ENCODE data around the gene SYT2.
"Not testable (repeated sequence)": the region's sequence is repeated elsewhere in the genome, so short reads cannot be mapped to it uniquely, and the experiment has no call there.

Gene SYT2

DNA sequence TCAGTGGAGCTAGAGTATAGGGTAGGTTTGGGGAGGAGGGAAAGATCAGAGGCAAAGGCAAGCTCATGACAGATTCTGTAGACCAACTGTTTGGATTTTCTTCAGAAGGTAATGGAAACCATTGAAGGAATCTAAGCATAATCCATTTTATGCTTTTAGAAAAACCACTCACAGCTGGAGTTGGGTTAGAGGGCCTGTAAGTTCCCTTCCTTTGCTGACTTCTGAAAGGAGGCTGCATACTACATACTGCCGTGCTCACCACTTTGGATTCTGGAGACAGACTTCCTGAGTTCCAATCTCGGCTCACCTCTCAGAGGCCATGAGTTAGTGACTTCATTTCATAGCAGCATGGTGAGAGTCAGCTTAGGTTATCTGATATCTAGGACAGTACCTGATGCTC, 6.4 kb upstream of the SYT2 start:
- no peaks in the 10 kb centered on the region for H3K9me3 Mint-ChIP-seq
- peaks cover 2 to 3% of the 10 kb centered on the region in 2 donors for H3K4me1 Mint-ChIP-seq (ENCODE audit: low read depth in 2 of 2)
- H3K27me3 Mint-ChIP-seq: peaks cover 15 to 48% of the 10 kb centered on the region in 2 donors
- DNase-seq (no peak), ATAC-seq (replicated peaks) (no peak)
- no peaks in the 10 kb centered on the region for H3K36me3 Mint-ChIP-seq (ENCODE audit: insufficient read depth)
- no peak overlapping the region for H3K27ac Mint-ChIP-seq
- H3K4me3 Mint-ChIP-seq: no peak overlapping the region

DNA sequence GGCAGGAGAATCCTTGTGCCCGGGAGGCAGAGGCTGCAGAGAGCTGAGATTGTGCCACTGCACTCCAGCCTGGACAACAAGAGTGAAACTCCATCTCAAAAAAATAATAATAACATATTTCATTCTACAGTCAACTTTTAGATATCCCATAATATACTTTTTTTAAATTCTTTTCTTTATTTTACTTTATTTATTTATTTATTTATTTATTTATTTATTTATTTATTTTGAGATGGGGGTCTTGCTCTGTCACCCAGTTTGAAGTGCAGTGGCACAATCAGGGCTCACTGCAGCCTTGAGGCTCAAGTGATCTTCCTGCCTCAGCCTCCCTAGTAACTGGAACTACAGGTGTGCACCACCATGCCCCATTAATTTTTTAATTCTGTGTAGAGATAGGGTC, 3.9 kb upstream of the SYT2 start:
- not testable (repeated sequence) for H3K27ac Mint-ChIP-seq; H3K36me3 Mint-ChIP-seq (ENCODE audit: insufficient read depth); ATAC-seq (replicated peaks); H3K4me1 Mint-ChIP-seq (ENCODE audit: low read depth in 2 of 2); H3K9me3 Mint-ChIP-seq; H3K4me3 Mint-ChIP-seq; DNase-seq
- H3K27me3 Mint-ChIP-seq: peaks cover 36 to 73% of the 10 kb centered on the region in 2 donors

DNA sequence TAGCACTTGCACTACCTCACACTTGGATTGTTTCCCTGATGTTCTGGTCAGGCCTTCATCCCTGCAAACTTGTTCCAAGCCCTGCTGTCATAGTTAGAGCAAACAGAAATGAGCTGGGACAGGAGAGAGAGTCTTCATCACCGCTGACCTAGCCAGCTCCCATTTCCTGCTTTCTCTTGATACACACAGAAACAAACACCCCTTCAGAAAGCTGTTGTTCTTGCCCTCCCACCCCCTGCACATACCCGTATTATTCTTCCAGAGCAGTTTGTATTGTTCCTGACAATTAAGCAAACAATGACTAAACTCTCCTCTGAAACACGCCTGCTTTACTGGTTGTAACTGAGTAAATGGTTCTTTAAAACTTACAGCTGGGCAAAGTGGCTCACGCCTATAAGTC, 2.9 kb upstream of the SYT2 start:
- Mint-ChIP-seq H3K27me3 (peaks cover 47 to 82% of the 10 kb centered on the region in 2 donors), H3K4me1 (ENCODE audit: low read depth in 2 of 2) (peaks cover 0 to 7% of the 10 kb centered on the region in 2 donors), H3K36me3 (ENCODE audit: insufficient read depth) (no peaks in the 10 kb centered on the region), H3K9me3 (no peaks in the 10 kb centered on the region), H3K27ac (no peak overlapping the region), H3K4me3 (no peak overlapping the region)
- DNase-seq (no peak), ATAC-seq (replicated peaks) (no peak)

DNA sequence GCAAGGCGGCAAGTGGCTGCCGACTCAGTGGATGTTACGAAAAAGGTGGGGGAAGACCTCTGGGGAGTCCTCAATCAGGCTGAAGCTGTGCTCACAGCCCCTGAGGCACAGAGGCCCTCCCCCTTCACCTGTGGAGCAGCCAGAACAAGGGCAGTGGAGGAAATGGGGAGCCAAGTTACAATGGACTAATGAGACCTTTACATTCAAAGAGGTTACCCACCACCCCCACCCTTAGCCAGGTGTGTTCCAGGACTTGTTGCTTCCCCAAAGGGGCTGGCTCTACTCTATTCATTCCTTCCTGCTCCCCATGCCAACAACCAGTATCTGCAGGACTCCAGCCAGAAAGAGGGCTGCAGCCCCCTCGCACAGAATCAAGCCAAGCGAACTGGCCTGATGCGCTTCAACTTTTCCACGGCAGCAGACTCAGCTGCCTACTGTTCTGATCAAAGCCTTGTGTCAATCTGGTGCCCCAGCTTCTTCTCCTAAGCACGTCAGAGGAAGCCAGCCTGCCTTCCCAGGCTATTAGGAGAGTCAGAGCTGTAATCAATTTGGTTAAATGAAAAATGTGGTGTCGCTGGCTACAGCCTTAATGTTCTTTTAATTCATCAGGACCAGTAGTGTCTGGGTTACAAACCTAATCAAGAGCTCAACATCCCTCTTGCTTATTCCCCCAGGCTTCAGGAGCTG, 1.8 kb upstream of the SYT2 start:
- DNase-seq (no peak), ATAC-seq (replicated peaks) (no peak)
- Mint-ChIP-seq H3K4me3 (no peak overlapping the region), H3K27ac (no peak overlapping the region), H3K4me1 (ENCODE audit: low read depth in 2 of 2) (peaks cover 0 to 7% of the 10 kb centered on the region in 2 donors), H3K9me3 (no peaks in the 10 kb centered on the region), H3K27me3 (peaks cover 55 to 85% of the 10 kb centered on the region in 2 donors), H3K36me3 (ENCODE audit: insufficient read depth) (no peaks in the 10 kb centered on the region)

DNA sequence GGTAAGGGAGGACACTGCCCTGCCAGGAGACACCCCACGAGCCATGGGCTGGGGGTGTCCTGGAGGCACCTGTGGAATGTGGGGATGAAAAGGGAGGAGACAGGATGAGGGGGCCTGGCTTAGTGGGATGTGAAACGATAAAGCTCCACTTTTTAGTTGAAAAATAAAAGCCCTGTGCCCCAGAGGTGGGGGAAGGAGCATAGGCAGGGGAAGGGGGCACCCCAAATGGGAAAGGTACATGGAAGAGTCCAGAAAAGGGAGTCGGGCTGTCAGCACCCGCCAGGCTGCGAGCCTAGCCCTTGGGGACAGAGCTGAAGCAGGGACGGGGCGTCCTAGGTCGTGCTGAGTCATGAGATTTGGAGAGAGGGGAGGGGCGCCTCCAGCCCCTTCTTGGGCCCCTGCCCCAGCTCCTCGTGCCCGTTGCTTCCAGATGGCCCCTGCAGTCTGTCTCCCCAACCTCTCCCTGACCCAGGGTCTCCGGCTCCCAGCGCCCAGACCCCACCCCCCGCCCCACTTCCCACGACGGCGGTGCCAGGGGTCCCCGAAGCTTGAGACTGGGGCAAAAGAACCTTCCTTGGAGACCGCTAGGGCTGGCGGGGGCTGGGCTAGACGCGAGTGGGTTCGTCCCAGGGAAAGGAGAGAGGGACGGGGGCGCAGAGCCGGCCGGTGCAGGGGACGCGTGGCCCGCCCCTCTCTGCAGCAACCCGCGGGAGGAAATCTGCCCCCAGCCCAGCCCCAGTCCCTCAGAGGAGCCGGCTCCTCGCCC, 795 bp downstream of the SYT2 start:
- Mint-ChIP-seq H3K9me3 (no peaks in the 10 kb centered on the region), H3K4me3 (peak overlapping the region in 1 of 2 donors; percentile 14), H3K27me3 (peaks cover 74 to 100% of the 10 kb centered on the region in 2 donors), H3K36me3 (ENCODE audit: insufficient read depth) (no peaks in the 10 kb centered on the region), H3K4me1 (ENCODE audit: low read depth in 2 of 2) (peaks cover 0 to 7% of the 10 kb centered on the region in 2 donors), H3K27ac (no peak overlapping the region)
- ATAC-seq (replicated peaks) (no peak), DNase-seq (no peak)

DNA sequence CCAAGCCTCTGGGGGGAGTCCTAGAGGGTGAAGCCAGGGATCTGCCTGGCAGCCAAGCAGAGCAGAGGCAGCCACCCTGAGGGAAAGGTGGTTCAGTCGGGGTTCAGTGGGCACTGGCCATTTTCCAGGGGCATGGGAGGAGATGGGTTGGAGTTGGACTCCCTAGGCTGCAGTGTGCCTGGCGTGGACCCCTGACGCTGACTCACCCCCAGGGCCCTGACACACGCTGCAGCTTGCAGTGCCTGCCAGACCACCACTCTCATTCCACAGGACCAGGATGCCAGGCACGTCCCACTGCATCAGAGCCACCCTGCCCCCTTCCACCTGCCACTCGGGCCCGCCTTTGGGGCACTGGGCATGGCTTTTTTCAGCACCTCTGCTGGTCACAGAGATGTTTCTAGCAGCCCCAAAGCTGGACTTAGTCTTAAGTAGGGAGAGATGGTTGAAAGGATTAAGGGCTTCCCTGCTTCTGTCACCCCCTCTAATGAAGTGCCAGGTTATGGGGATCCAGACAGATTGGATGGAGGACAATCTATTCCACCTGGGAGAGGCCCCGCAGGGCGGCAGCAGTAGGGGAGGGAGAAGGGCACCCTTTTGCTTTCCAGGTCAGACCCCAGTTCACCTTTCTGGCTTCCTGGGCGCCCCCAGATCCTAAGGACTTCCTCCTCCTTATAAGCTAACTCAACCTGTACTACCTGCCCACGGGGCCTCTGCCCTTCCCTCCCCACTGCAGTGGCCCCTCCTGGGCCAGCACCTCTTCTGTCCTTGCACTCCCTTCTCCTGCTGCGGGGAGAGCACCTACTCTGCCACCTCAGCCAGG, 1.6 kb downstream of the SYT2 start:
- H3K36me3 Mint-ChIP-seq (ENCODE audit: insufficient read depth): no peaks in the 10 kb centered on the region
- no peaks in the 10 kb centered on the region for H3K9me3 Mint-ChIP-seq
- no peak overlapping the region for H3K27ac Mint-ChIP-seq
- peaks cover 82 to 100% of the 10 kb centered on the region in 2 donors for H3K27me3 Mint-ChIP-seq
- DNase-seq (no peak), ATAC-seq (replicated peaks) (no peak)
- H3K4me3 Mint-ChIP-seq: no peak overlapping the region
- H3K4me1 Mint-ChIP-seq (ENCODE audit: low read depth in 2 of 2): peaks cover 0 to 7% of the 10 kb centered on the region in 2 donors

DNA sequence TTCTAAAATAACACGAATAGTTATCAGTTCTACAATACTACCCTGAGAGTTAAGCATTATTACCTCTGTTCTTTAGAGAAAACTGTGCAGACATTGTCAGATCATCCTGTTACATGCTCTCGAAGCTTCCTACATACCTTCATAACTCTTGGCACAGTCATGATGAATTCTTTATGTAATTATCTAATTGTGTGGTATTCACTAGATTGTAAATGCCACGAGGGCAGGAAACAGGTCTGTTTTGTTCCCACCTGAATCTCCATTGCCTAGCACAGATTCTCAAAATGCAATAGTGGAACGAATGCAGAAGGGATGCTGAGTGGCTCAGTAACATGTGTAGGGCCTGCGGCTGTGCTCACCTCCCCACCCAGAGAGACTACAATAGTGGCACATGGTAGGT, 3.4 kb downstream of the SYT2 start:
- no peak for DNase-seq
- no peak overlapping the region for H3K27ac Mint-ChIP-seq
- ATAC-seq (replicated peaks): no peak

DNA sequence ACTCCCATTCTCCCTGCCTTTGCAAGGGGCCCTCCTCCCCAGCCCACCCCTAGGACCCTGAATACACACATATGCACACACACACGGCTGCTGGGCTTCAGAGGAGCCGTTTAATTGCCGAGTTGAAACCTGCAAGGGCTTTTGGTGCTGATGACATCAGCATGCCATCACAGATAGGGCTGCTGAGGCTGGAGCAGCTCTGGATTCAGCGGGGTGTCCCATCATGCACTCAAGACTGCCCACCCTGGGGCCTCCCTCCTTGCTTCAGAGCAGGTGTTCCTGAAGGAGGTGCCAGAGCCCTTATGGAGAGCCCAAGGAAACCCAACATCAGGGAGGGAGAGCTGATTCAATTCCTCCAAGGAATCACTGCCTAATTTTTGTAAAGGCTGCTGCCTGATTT, 5.7 kb downstream of the SYT2 start:
- peaks cover 67 to 78% of the 10 kb centered on the region in 2 donors for H3K27me3 Mint-ChIP-seq

More for the DNA sequence above, 3.4 kb downstream of the SYT2 start:
- Mint-ChIP-seq H3K36me3 (ENCODE audit: insufficient read depth) (no peaks in the 10 kb centered on the region), H3K27me3 (peaks cover 86 to 100% of the 10 kb centered on the region in 2 donors), H3K4me3 (no peak overlapping the region), H3K9me3 (no peaks in the 10 kb centered on the region), H3K4me1 (ENCODE audit: low read depth in 2 of 2) (peaks cover 0 to 7% of the 10 kb centered on the region in 2 donors)

DNA sequence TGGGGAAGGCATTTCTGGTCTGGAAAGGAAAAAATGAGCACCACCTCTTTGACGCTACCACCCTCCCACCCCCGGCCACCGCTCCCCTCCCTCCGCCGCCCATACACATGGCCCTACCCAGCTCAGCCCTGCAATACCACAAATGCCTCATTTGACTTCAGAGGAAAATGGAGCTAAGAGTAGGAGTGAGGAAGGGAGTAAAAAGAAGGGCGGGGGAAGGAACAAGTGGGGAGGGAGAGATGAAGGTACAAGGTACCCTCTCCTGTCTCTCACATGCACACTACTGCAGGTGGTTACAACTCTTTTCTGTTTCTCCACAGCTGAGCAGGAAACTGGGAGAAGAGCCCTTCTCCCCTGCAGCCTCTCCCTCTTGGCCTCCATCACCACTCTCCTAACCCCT, 7.1 kb downstream of the SYT2 start:
- Mint-ChIP-seq H3K27me3 (peaks cover 59 to 72% of the 10 kb centered on the region in 2 donors), H3K4me1 (ENCODE audit: low read depth in 2 of 2) (no peaks in the 10 kb centered on the region), H3K9me3 (no peaks in the 10 kb centered on the region), H3K36me3 (ENCODE audit: insufficient read depth) (no peaks in the 10 kb centered on the region), H3K27ac (no peak overlapping the region), H3K4me3 (no peak overlapping the region)
- ATAC-seq (replicated peaks) (no peak), DNase-seq (no peak)

More for the DNA sequence above, 5.7 kb downstream of the SYT2 start:
- Mint-ChIP-seq H3K9me3 (no peaks in the 10 kb centered on the region), H3K27ac (no peak overlapping the region), H3K36me3 (ENCODE audit: insufficient read depth) (no peaks in the 10 kb centered on the region), H3K4me3 (no peak overlapping the region), H3K4me1 (ENCODE audit: low read depth in 2 of 2) (peaks cover 0 to 3% of the 10 kb centered on the region in 2 donors)
- ATAC-seq (replicated peaks): no peak
- no peak for DNase-seq

DNA sequence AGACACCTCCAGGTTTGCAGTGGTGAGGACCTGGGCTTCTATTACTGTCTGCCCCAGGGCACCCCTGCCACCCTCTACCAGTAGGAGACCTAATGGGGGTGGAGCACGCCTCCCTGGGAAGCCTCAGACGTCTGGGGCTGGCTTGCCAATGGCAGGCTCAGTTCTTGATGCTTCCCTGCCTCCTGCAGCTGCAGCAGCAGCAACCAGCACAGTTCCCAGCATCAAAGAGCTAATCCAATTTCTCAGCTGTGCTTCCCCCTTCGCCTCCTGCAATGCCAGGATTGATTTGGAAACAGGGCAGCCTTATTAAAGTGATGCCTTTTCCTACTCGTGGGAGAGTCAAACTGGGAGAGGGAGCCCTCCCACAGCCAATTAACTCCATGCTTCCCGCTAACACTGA, 8.2 kb downstream of the SYT2 start:
- Mint-ChIP-seq H3K4me1 (ENCODE audit: low read depth in 2 of 2) (no peaks in the 10 kb centered on the region), H3K9me3 (no peaks in the 10 kb centered on the region), H3K36me3 (ENCODE audit: insufficient read depth) (no peaks in the 10 kb centered on the region), H3K4me3 (no peak overlapping the region), H3K27me3 (peaks cover 57 to 72% of the 10 kb centered on the region in 2 donors), H3K27ac (no peak overlapping the region)
- DNase-seq (no peak), ATAC-seq (replicated peaks) (no peak)

DNA sequence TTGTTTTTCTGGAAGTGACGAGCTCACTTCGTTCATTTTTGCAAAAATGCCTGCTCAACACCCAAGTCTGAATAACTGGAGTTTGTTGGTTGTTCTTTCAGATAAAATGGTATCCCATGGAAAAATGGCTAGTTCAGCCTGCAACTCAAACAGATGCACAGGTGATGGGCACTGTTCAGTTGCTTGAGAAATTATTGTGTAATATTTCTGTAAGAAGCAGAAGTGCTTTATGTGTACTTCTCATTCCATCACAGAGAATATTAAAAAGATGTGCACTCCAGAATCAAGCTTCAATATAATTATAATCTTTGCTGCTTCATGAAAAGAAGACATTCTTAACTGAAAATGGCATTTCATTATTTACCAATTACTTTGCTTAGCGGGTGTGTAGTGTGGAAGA, 9.1 kb downstream of the SYT2 start:
- ATAC-seq (replicated peaks) (no peak), DNase-seq (no peak)
- Mint-ChIP-seq H3K9me3 (no peaks in the 10 kb centered on the region), H3K27ac (no peak overlapping the region), H3K4me1 (ENCODE audit: low read depth in 2 of 2) (no peaks in the 10 kb centered on the region), H3K4me3 (no peak overlapping the region), H3K36me3 (ENCODE audit: insufficient read depth) (no peaks in the 10 kb centered on the region), H3K27me3 (peaks cover 56 to 72% of the 10 kb centered on the region in 2 donors)

DNA sequence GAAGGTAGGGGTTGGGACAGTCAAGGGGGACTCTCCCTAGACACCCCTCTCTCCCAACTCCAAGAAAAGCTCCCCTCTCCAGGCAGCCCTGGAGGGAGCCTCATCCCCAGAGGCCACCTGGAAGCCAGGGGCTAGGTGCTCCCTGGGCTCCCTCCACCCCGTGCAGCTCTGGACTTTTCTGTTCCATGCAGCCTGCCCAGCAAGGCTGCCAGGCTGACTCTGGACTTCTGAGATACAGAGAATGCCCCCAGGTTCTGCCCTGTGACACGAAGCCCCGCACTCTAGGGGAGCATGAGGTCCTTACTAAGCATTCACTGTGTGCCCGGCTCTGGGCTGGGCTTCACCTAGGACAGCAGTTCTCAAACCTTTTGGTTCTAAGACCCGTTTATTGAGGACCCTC, 10.2 kb downstream of the SYT2 start:
- Mint-ChIP-seq H3K4me1 (ENCODE audit: low read depth in 2 of 2) (no peaks in the 10 kb centered on the region), H3K36me3 (ENCODE audit: insufficient read depth) (no peaks in the 10 kb centered on the region), H3K9me3 (no peaks in the 10 kb centered on the region), H3K27me3 (peaks cover 57 to 72% of the 10 kb centered on the region in 2 donors), H3K27ac (no peak overlapping the region), H3K4me3 (no peak overlapping the region)
- no peak for ATAC-seq (replicated peaks)
- DNase-seq: no peak

DNA sequence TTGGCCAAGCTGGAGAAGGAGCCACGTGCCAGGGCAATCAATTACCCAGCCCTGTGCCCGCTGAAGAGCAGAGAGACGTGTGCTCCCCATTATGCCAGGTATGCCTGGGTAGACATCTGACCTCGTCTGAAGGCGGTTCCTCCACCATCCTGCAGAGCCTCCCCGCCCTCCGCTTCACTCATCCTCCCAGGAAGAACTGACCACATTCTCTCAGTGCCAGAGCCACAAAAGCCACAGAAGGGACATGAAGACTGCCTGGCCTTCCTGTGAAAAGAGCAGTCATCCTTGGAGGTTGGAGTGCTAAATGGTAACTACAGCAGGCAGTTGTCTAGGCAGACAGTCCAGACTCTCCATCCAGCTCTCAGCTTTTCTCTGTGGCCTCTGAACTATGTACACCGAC, 12.0 kb downstream of the SYT2 start:
- no peak overlapping the region for H3K4me3 Mint-ChIP-seq
- no peaks in the 10 kb centered on the region for H3K4me1 Mint-ChIP-seq (ENCODE audit: low read depth in 2 of 2)
- no peak overlapping the region for H3K27ac Mint-ChIP-seq
- H3K9me3 Mint-ChIP-seq: no peaks in the 10 kb centered on the region
- no peaks in the 10 kb centered on the region for H3K36me3 Mint-ChIP-seq (ENCODE audit: insufficient read depth)
- DNase-seq (no peak), ATAC-seq (replicated peaks) (no peak)
- peaks cover 54 to 70% of the 10 kb centered on the region in 2 donors for H3K27me3 Mint-ChIP-seq
